ENCODE data around the gene POM121L12. TPM values are rescaled to one million over a fixed set of nuclear protein-coding genes. Genes with fewer than 3 reads are reported as not detected.

Gene POM121L12
- polyA plus RNA-seq, 1 donor (not counting 4 experiments of a cell fraction or from before 2014, with no cell fraction given): not detected

- Histone ChIP-seq H3K36me3 (ENCODE audit: control insufficient read depth in 2 of 2, extremely low read depth in 1 of 2, insufficient read depth in 2 of 2, low read length in 2 of 2) (no peaks in the 10 kb centered on the region), H3K4me1 (ENCODE audit: control insufficient read depth, extremely low read depth, insufficient read depth, low read length) (no peaks in the 10 kb centered on the region), H3K9me3 (ENCODE audit: control insufficient read depth, low read depth, low read length) (peaks cover 3% of the 10 kb centered on the region), H3K27ac (ENCODE audit: control insufficient read depth, insufficient read depth, low read length) (no peak overlapping the region), H3K9ac (ENCODE audit: control insufficient read depth, extremely low read depth, insufficient read depth, low read length) (no peak overlapping the region), H3K4me3 (ENCODE audit: control insufficient read depth in 2 of 3, extremely low read depth in 1 of 3, insufficient read depth in 2 of 3, low read depth in 1 of 3, low read length in 3 of 3) (no peak overlapping the region), H3K4me2 (ENCODE audit: control insufficient read depth, extremely low read depth, insufficient read depth, low read depth, low read length) (no peak overlapping the region), H4K20me1 (ENCODE audit: control insufficient read depth, extremely low read depth, insufficient read depth, low read length) (no peaks in the 10 kb centered on the region), H2AFZ (ENCODE audit: control insufficient read depth, low read length) (no peak overlapping the region), H3K27me3 (ENCODE audit: control insufficient read depth, extremely low read depth, insufficient read depth, low read length) (no peaks in the 10 kb centered on the region), H3K9me1 (ENCODE audit: control insufficient read depth, extremely low read depth, insufficient read depth, low read length) (no peaks in the 10 kb centered on the region), H3K79me2 (ENCODE audit: control insufficient read depth, insufficient read depth, low read length) (no peaks in the 10 kb centered on the region)
- dilution Hi-C loops (cut with MboI; ENCODE audit: extremely low pct_ligation_motif_present, low sequenced_read_pairs): no loop called here
- no peak for DNase-seq (ENCODE audit: low read depth, low spot score)
- FAIRE-seq: no peak
- TF ChIP-seq EZH2 (IDR thresholded peaks at IDR 0.05; ENCODE audit: low read length): no peak
- no peak for TF ChIP-seq CTCF (optimal IDR thresholded peaks at IDR 0.05 in 1 of 3, IDR thresholded peaks at IDR 0.05 in 1 of 3, conservative IDR thresholded peaks at IDR 0.05 in 1 of 3; ENCODE audit: extremely low read depth in 1 of 3, insufficient read depth in 2 of 3, low read length in 3 of 3)
These were observed 20.0 kb upstream of the POM121L12 start for GRCh38 chr7:53015463-53015862.

- H3K36me3 ChIP-seq (ENCODE audit: control insufficient read depth in 2 of 2, extremely low read depth in 1 of 2, insufficient read depth in 2 of 2, low read length in 2 of 2): no peaks in the 10 kb centered on the region
- FAIRE-seq: no peak
- no peak for TF ChIP-seq EZH2 (IDR thresholded peaks at IDR 0.05; ENCODE audit: low read length)
- no peak for TF ChIP-seq CTCF (optimal IDR thresholded peaks at IDR 0.05 in 1 of 3, IDR thresholded peaks at IDR 0.05 in 1 of 3, conservative IDR thresholded peaks at IDR 0.05 in 1 of 3; ENCODE audit: extremely low read depth in 1 of 3, insufficient read depth in 2 of 3, low read length in 3 of 3)
- H3K9me1 ChIP-seq (ENCODE audit: control insufficient read depth, extremely low read depth, insufficient read depth, low read length): no peaks in the 10 kb centered on the region
- H3K9me3 ChIP-seq (ENCODE audit: control insufficient read depth, low read depth, low read length): no peaks in the 10 kb centered on the region
- DNase-seq (ENCODE audit: low read depth, low spot score): no peak
- no peak overlapping the region for H3K9ac ChIP-seq (ENCODE audit: control insufficient read depth, extremely low read depth, insufficient read depth, low read length)
- no peaks in the 10 kb centered on the region for H3K4me1 ChIP-seq (ENCODE audit: control insufficient read depth, extremely low read depth, insufficient read depth, low read length)
- no peak overlapping the region for H3K4me2 ChIP-seq (ENCODE audit: control insufficient read depth, extremely low read depth, insufficient read depth, low read depth, low read length)
- no peaks in the 10 kb centered on the region for H4K20me1 ChIP-seq (ENCODE audit: control insufficient read depth, extremely low read depth, insufficient read depth, low read length)
- H3K27me3 ChIP-seq (ENCODE audit: control insufficient read depth, extremely low read depth, insufficient read depth, low read length): no peaks in the 10 kb centered on the region
- H3K27ac ChIP-seq (ENCODE audit: control insufficient read depth, insufficient read depth, low read length): no peak overlapping the region
- dilution Hi-C loops (cut with MboI; ENCODE audit: extremely low pct_ligation_motif_present, low sequenced_read_pairs): no loop called here
- H2AFZ ChIP-seq (ENCODE audit: control insufficient read depth, low read length): no peak overlapping the region
- no peak overlapping the region for H3K4me3 ChIP-seq (ENCODE audit: control insufficient read depth in 2 of 3, extremely low read depth in 1 of 3, insufficient read depth in 2 of 3, low read depth in 1 of 3, low read length in 3 of 3)
- no peaks in the 10 kb centered on the region for H3K79me2 ChIP-seq (ENCODE audit: control insufficient read depth, insufficient read depth, low read length)
These were observed 12.5 kb upstream of the POM121L12 start for GRCh38 chr7:53022893-53023292.

All from keratinocyte (primary cell).